H4 (cell line): ENCODE results near the gene BAIAP2L1. TPM values are rescaled to one million over a fixed set of nuclear protein-coding genes. Genes with fewer than 3 reads are reported as not detected.

Experiments used
- DNase-seq: peaks from one replicate; pipeline ENCODE4 v3.0.0-alpha.2; 2015; ENCODE audit warnings: low spot score
- total RNA-seq: library from RNA; depleted of rRNA; stranded (reverse); fragments of >200 nt; shearing (Covaris generic); gene quantifications from 2 replicates; pipeline ENCODE4 v1.2.3, GENCODE V29; 2014

Gene BAIAP2L1
- total RNA-seq, 1 experiment from 2014 or later: 23.8 TPM

DNA sequence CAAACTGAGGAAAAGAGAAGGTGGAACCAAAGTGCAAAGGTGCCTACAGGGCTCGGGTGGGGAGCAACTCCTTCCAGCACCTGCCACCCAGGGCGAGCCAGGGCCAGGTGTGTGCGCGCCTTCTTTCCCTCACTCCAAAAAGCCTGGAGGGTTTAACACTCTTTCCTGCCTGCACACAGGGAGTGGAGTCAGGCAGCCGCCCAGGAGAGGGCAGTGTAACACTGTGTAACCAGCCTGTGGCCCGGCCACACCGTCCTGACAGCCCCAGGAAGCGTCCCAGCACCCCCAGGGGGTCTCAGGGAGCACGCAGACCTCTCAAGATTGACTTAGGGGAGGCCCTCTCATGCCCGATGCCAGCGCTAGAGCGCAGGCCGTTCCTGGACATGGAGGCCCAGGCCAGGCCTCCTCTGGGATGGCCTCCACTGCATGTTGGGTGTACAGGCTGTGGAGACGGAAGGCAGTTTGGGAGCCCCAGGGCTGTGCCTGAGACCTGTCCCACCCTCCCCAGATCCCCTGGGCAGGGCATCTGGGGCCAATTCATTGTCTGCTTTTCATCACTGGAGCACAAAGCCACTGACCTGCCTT lies 106.0 kb downstream of the BAIAP2L1 start:
- DNase-seq: peak; percentile 58

GRCh38 chr7:98294326-98294725 lies 106.6 kb downstream of the BAIAP2L1 start:
- no peak for DNase-seq

- no peak for DNase-seq
Observed at GRCh38 chr7:98293746-98294145, 107.1 kb downstream of the BAIAP2L1 start.

GRCh38 chr7:98293265-98293664 lies 107.6 kb downstream of the BAIAP2L1 start:
- no peak for DNase-seq

DNA sequence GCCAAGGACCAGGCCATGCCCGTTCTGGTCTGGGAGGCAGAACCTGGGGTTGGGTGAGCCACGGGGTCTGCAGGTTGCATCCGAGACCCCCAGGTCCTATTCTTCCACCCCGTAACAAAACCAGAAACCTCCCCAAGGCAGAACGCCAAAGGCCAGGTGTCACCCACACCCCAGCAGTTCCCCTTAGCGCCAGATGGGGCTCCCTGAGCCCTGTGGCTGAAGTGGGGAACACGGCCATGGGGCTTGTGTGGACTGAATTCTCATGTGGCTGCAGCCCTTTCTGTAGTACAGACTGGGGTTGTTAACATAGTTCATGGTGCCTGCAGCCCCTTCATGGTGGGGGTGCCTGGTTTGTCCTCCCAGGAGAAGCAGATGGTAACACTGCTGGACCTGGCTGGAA lies 109.2 kb downstream of the BAIAP2L1 start:
- DNase-seq: no peak

GRCh38 chr7:98289333-98289875 lies 111.5 kb downstream of the BAIAP2L1 start:
- no peak for DNase-seq

DNA sequence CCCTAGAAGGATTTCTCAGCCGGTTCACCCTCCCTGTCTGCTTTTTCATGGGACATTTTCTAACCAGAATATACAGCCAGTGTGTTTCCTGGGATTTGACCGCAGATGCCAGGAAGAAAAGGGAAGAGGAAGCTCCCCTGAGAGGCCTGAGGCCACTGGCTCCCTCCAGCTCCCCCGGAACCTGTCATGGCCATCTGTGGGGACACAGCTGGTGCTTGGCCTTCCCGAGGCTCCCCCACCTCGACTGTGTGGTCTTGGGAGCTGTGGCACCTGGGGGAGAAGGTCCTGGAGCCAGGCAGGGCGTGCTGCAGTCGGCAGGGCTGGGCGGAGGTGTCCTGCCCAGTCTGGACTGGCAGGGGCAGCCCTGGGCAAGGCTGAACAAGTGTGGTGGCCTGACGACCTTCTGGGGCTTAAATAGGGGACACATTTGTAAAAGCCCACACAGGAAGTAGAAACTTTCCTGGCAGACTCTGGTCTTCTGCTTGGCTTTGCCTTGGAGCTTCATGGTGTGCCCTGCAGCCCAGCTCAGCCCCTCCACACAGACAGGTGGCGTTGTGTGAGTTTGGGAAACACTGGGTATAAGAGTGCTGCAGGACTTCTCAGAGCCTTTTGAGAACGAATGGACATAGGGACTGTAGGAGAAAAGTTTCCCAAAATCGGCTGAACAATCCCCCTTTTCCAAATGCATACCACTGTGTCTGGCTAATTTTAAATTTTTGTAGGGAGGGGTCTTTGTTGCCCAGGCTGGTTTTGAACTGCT lies 112.6 kb downstream of the BAIAP2L1 start:
- no peak for DNase-seq

- no peak for DNase-seq
Observed at GRCh38 chr7:98287486-98287959, 113.4 kb downstream of the BAIAP2L1 start.

DNA sequence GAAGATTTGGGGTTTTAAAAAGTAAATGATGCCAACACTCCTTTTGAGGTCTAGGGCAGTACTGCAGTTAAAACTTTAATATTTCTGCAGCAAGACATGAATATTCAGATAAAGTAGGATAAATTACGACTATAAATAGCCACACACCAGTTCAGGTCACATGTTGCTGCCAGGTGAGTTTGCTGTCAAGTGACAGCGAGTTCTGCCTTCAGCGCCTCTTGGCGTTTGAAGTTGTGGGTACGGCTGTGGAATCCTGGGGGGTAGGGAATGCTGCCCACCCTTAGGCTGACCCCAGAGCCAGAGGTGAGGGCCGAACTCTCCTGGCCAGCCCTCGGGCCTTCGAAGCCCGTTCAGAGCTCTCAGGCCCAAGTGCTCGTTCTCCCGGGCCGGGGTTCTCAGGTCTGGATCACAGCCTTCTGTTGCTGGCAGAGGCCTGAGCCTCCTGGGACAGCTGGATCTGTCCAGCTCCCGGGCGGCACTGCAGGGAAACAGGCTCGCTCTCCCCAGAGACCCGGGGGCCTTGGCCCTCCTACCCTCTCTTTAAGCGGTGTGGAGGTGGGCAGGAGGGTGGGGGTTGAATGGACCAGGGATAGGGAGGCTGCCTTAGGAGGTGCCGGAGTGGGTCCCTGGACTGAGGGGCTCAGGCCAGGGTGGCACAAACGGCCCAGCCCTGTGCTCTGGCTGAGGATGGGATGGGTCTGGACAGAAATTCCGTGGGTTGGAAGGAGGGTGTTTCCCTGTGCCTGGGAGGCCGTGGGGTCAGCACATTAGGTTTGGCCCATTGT lies 114.0 kb downstream of the BAIAP2L1 start:
- no peak for DNase-seq

- DNase-seq: peak; percentile 70
Observed at GRCh38 chr7:98286093-98286539, 114.8 kb downstream of the BAIAP2L1 start.

DNA sequence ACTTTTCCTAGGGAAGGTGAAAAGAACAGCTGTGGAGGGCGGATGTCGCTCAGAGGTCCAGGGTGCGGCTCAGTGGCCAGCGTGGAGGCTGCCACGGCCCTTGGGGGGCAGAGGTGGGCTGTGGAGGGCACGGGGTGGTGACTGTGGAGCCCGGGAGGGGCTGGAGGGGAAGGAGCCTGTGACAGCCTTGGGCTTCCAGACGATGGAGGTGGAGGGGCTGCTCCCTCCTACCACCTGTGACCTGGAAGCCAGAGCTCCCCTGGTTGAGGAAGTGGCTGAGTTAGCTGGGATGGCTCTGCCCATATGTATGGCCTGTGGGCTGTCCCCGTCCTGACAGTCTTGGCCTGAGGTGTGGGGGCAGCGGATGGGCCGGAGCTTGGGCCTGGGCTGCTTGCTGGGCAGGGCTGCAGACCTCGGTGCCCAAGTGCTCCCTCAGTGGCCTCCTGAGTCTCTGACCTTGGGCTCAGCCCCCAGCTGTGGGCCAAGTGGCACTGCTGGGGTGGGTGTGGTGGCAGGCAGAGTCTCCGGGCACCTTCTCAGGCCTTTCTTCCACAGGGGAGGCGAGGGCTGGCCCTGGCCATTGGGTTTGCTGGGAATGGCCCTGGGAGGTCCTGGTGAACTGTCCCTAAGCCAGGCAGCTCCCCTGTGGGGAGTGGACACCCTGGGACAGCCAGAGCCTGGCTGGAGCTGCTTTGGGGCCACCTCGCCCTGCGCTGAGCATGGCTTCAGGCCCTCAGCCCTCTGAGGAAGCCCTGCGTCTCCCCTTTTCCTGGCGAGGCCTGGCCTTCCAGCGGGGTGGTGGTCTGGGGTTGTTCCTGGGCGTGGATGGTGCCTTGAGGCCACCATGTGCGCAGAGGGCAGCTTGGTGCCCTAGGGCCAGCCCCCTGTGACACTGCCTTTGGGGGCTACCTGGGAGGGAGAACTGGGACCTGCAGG lies 115.5 kb downstream of the BAIAP2L1 start:
- no peak for DNase-seq

DNA sequence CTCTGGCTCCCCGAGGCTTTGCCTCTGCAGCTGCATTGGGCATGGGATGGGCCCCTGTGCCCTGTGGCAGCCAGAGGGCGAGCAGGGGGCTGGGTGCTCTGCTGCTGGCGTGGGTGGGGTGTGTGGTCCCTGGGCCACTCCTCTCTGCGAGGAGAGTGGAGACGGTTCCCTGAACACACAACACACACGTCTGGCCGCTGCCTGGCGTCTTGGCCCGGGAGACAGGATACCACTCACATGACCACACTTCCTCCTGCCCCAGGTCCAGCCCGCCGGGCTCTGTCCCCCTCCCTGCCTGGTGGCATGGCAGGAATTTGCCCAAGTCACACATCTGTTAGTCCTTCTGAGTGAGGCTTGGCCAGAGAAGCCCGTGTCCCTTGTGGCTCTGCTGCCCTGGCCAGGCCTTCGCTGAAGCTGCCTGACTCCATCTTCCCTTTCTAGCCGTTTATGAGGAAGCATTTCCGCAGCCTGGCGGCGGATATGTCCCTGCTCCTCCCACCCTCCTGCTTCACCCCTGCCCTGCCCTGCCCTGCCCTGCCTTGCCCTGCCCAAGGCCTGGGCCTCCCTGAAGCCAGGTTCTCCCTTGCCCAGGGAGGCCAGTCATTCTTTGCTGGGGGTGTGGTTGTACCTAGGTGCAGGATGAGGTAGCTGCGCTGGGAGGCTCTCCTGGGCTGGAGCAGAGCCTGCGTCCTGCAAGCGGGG lies 116.4 kb downstream of the BAIAP2L1 start:
- peak; percentile 93 for DNase-seq

DNA sequence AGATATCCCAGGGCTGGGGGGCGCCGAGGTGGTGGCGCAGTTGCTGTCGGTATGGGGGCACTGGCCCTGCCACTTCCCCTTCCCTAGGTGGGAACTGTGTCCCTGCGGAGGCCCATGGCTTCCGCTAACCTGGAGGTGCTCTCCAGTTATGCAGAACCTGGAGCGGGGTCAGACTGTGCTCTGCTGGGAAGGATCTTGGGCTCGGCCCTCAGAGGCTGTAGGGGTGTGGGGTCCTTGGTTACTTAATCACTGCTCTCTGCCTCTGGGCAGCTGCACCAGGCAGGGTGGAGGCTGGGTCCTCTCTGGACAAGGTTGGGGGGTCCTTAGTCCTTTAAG lies 117.0 kb downstream of the BAIAP2L1 start:
- no peak for DNase-seq

- no peak for DNase-seq
Observed at GRCh38 chr7:98283127-98283886, 117.6 kb downstream of the BAIAP2L1 start.

DNA sequence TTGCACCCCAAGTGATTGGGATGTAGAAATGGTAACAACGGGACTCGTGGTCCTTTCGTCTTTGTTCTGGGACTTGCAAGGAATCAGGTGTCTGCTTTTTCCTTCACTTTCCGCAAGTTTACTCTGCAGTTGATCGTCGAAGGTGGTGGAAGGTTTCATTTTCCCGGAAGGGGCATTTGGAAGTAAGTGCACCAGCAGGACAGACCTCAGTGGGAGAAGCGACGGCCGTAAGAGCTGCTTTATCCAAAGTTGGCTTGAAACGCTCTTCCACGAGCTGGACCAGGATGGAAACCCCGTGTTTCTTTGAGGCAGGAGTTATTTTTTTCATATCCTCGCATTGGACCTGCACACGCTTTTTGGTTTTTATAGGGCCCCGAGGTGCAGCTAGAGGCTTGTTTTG lies 118.2 kb downstream of the BAIAP2L1 start:
- no peak for DNase-seq

DNA sequence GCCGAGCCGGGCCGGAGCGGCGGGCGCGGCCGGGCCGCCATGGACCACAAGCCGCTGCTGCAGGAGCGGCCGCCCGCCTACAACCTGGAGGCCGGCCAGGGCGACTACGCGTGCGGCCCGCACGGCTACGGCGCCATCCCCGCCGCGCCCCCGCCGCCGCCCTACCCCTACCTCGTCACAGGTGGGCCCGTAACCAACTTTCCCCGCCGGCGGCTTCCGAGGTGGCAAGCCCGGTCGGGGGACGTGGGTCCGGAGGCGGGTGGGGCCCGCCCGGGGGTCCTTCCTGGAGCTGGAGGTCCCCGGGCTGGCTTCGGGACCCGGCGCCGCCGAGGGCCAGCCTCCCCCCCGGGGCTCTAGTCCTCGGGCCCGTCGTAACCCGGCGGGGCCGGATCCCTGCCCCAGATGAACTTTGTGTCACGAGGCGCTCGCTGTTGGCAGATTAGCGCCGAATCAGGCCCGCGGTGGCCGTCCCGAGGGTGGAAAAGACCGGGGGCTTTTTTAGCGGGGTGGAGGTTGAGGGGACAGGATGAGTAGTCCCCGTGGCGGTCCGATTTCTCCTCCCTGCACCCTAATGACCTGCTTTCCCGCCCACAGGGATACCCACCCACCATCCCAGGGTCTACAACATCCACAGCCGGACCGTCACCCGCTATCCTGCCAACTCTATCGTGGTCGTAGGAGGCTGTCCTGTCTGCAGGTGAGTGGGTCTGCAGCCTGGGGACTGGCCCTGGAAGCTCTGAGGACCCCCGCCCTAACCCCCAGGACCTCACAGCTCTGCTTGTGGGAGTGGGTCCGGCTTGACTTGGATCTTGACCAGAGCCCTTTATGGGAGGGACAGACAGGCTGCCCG lies 118.9 kb downstream of the BAIAP2L1 start:
- no peak for DNase-seq

GRCh38 chr7:98280791-98281756 lies 119.8 kb downstream of the BAIAP2L1 start, which contains the start of gene BRI3:
BRI3 (plus strand) TSS chr7:98281686; CDS start chr7:98281796, 110 bp downstream.
- peak; percentile 69 for DNase-seq

- no peak for DNase-seq
Observed at GRCh38 chr7:98280296-98280695, 120.6 kb downstream of the BAIAP2L1 start.
